Measurements from ENCODE around the gene DGKI. TPM values are rescaled to one million over a fixed set of nuclear protein-coding genes. Genes with fewer than 3 reads are reported as not detected.

Gene DGKI
- total RNA-seq, 1 donor from 2014 or later: 3.1 TPM

DNA sequence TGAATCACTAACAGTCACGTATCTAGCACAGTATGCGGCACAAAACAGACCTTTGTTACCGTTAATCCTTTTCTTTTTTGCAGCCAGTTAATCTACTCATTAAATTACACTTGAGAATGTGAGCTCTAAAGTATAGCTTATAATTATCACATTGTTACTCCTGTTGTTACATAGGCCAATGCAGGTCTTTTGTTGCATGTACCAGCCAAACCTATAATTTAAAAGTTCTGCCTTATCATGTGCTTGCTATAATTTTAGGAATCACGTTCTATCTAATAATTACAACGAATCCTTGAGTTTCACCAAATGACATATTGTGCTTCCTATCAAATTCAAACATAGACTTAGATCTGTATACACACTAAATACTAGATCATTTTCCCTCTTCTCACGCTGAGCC lies 245.1 kb downstream of the DGKI start:
- Mint-ChIP-seq H3K27ac (ENCODE audit: unreplicated experiment) (no peak overlapping the region), H3K36me3 (ENCODE audit: unreplicated experiment) (no peaks in the 10 kb centered on the region), H3K9me3 (ENCODE audit: unreplicated experiment) (no peaks in the 10 kb centered on the region), H3K4me3 (ENCODE audit: unreplicated experiment) (no peak overlapping the region), H3K4me1 (ENCODE audit: unreplicated experiment) (no peaks in the 10 kb centered on the region), H3K27me3 (ENCODE audit: unreplicated experiment) (no peaks in the 10 kb centered on the region)
- TF ChIP-seq, protein P1, sequence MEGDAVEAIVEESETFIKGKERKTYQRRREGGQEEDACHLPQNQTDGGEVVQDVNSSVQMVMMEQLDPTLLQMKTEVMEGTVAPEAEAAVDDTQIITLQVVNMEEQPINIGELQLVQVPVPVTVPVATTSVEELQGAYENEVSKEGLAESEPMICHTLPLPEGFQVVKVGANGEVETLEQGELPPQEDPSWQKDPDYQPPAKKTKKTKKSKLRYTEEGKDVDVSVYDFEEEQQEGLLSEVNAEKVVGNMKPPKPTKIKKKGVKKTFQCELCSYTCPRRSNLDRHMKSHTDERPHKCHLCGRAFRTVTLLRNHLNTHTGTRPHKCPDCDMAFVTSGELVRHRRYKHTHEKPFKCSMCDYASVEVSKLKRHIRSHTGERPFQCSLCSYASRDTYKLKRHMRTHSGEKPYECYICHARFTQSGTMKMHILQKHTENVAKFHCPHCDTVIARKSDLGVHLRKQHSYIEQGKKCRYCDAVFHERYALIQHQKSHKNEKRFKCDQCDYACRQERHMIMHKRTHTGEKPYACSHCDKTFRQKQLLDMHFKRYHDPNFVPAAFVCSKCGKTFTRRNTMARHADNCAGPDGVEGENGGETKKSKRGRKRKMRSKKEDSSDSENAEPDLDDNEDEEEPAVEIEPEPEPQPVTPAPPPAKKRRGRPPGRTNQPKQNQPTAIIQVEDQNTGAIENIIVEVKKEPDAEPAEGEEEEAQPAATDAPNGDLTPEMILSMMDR (IDR thresholded peaks at IDR 0.05): no peak
- no peak for DNase-seq (ENCODE audit: extremely low spot score, unreplicated experiment)

DNA sequence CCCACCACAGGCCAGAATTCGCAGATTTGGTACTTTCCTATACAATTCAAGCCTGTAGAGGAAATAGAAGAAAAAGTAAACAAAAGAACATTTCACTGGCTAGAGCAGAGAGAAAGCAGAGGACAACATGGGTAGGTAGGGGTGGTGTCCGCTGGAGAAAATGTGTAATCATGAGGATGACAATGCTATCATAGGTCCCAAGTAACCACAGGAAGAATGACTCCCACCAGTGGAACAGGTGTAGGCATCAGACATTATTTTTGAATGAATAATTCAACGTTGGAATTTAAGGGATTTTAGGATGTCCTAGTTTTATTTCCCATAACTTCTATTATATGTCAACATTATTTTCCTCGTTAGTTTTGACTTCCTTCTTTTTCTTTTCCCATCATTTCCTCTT lies 248.9 kb downstream of the DGKI start:
- H3K27ac Mint-ChIP-seq (ENCODE audit: unreplicated experiment): no peak overlapping the region
- TF ChIP-seq, protein P1 (IDR thresholded peaks at IDR 0.05): no peak

DNA sequence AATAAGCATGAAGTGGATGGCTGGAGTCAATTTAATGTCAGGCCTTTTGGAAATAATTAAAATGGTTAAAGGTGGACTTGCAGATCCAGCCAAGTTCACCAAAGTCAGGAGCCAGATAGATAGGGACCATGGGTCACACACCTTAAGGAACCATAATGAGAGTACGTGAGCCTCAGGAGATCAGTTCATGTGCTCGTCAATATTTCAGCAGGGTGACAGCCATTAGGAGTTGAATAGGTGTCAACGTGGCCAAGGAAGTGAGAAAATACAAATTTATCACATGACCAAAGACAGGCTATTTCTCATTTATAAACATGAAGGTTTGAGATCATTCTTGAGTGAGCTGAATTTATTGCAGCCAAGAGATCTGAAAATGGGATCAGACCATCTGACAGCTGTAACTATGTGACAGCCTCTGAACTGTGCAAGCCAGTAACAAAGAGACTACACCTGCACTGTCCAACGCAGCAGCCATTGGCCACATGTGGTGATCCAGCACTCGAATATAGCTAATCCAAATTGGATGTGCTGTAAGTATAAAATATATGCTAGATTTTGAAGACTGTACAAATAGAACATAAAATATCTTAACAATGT lies 253.6 kb downstream of the DGKI start:
- no peak overlapping the region for H3K27ac Mint-ChIP-seq (ENCODE audit: unreplicated experiment)
- no peaks in the 10 kb centered on the region for H3K27me3 Mint-ChIP-seq (ENCODE audit: unreplicated experiment)
- no peak overlapping the region for H3K4me3 Mint-ChIP-seq (ENCODE audit: unreplicated experiment)
- H3K4me1 Mint-ChIP-seq (ENCODE audit: unreplicated experiment): peaks cover 9% of the 10 kb centered on the region
- H3K9me3 Mint-ChIP-seq (ENCODE audit: unreplicated experiment): no peaks in the 10 kb centered on the region
- DNase-seq (ENCODE audit: extremely low spot score, unreplicated experiment): no peak
- no peaks in the 10 kb centered on the region for H3K36me3 Mint-ChIP-seq (ENCODE audit: unreplicated experiment)
- TF ChIP-seq, protein P1 (IDR thresholded peaks at IDR 0.05): no peak

More for the DNA sequence above, 248.9 kb downstream of the DGKI start:
- no peak overlapping the region for H3K4me3 Mint-ChIP-seq (ENCODE audit: unreplicated experiment)
- DNase-seq (ENCODE audit: extremely low spot score, unreplicated experiment): no peak
- H3K27me3 Mint-ChIP-seq (ENCODE audit: unreplicated experiment): no peaks in the 10 kb centered on the region
- no peaks in the 10 kb centered on the region for H3K9me3 Mint-ChIP-seq (ENCODE audit: unreplicated experiment)
- no peaks in the 10 kb centered on the region for H3K4me1 Mint-ChIP-seq (ENCODE audit: unreplicated experiment)
- no peaks in the 10 kb centered on the region for H3K36me3 Mint-ChIP-seq (ENCODE audit: unreplicated experiment)

DNA sequence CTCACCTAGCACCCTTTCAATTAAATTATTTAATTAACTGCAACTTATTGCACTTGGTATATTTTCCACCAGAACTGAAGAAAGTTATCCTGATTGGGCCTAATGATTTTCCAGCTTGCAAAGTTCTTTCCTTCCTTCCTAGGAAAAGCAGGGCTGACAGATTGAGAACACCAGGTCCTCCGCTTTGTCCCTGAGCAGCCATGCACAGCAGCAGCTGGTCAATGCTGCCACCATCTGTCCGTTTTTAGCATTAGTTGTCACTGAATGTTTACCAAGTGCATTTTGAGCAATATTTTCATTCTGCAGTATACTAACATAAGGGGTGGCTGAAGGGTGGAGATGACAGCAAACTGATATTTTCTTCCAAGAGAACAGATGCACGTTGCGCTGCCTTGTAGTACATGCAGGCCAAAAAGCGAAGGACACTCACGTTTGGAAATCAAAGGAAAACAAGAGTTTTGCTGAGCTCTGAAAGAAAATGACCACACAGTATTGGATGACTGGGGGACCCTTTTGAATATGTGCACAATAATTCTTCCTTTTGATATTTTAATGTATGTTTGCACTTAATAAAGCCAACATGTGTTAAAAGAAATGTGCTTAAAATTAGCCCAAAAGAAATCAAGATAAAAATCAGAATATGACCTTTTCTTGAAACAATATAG lies 254.4 kb downstream of the DGKI start:
- TF ChIP-seq, protein P1 (IDR thresholded peaks at IDR 0.05): peak; percentile 91
- H3K36me3 Mint-ChIP-seq (ENCODE audit: unreplicated experiment): no peaks in the 10 kb centered on the region
- H3K4me3 Mint-ChIP-seq (ENCODE audit: unreplicated experiment): no peak overlapping the region
- no peaks in the 10 kb centered on the region for H3K9me3 Mint-ChIP-seq (ENCODE audit: unreplicated experiment)
- DNase-seq (ENCODE audit: extremely low spot score, unreplicated experiment): peak; percentile 88
- H3K4me1 Mint-ChIP-seq (ENCODE audit: unreplicated experiment): peaks cover 9% of the 10 kb centered on the region
- no peak overlapping the region for H3K27ac Mint-ChIP-seq (ENCODE audit: unreplicated experiment)
- no peaks in the 10 kb centered on the region for H3K27me3 Mint-ChIP-seq (ENCODE audit: unreplicated experiment)

DNA sequence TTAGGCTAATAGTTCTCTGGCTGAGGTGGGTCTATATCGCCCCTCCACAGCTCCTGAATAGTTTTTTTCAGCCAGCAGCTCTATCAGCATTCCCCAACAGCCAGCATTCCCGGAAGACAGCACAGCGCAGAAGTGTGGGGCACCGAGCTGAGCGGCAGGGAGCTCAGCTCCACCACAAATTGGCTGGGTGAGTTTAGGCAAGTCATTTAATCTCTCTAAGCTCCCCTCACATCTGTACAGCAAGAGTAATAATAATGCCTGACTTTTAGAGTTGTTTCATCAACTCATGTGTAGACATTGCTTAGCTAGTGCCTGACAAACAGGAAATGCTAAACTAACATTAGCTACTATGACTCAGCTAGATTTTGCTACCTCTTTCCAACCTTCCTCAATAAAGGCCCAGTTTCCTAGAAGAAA lies 255.3 kb downstream of the DGKI start:
- H3K36me3 Mint-ChIP-seq (ENCODE audit: unreplicated experiment): no peaks in the 10 kb centered on the region
- DNase-seq (ENCODE audit: extremely low spot score, unreplicated experiment): no peak
- TF ChIP-seq, protein P1 (IDR thresholded peaks at IDR 0.05): no peak
- H3K27ac Mint-ChIP-seq (ENCODE audit: unreplicated experiment): no peak overlapping the region
- no peaks in the 10 kb centered on the region for H3K9me3 Mint-ChIP-seq (ENCODE audit: unreplicated experiment)
- peaks cover 14% of the 10 kb centered on the region for H3K4me1 Mint-ChIP-seq (ENCODE audit: unreplicated experiment)
- no peak overlapping the region for H3K4me3 Mint-ChIP-seq (ENCODE audit: unreplicated experiment)
- H3K27me3 Mint-ChIP-seq (ENCODE audit: unreplicated experiment): no peaks in the 10 kb centered on the region

Measured in osteocyte (in vitro differentiated cells).